ENCODE data around the gene VSX2. TPM values are rescaled to one million over a fixed set of nuclear protein-coding genes. Genes with fewer than 3 reads are reported as not detected.

The VSX2 gene
- total RNA-seq, 4 donors from 2014 or later, result not detected

- TF ChIP-seq, protein P1, sequence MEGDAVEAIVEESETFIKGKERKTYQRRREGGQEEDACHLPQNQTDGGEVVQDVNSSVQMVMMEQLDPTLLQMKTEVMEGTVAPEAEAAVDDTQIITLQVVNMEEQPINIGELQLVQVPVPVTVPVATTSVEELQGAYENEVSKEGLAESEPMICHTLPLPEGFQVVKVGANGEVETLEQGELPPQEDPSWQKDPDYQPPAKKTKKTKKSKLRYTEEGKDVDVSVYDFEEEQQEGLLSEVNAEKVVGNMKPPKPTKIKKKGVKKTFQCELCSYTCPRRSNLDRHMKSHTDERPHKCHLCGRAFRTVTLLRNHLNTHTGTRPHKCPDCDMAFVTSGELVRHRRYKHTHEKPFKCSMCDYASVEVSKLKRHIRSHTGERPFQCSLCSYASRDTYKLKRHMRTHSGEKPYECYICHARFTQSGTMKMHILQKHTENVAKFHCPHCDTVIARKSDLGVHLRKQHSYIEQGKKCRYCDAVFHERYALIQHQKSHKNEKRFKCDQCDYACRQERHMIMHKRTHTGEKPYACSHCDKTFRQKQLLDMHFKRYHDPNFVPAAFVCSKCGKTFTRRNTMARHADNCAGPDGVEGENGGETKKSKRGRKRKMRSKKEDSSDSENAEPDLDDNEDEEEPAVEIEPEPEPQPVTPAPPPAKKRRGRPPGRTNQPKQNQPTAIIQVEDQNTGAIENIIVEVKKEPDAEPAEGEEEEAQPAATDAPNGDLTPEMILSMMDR (IDR thresholded peaks at IDR 0.05), result peak; percentile 64 to 78 (median 71)
- TF ChIP-seq POLR2A (IDR thresholded peaks at IDR 0.05), result no peak
- Histone ChIP-seq H3K36me3 (no peaks in the 10 kb centered on the region), H3K9me3 (no peaks in the 10 kb centered on the region), H3K4me1 (no peaks in the 10 kb centered on the region), H3K27ac (no peak overlapping the region), H3K4me3 (no peak overlapping the region), H3K27me3 (no peaks in the 10 kb centered on the region)
- intact Hi-C loops (cut with DNase I; ENCODE audit: low total_unique reads), result no loop called here
- DNase-seq, result peak in 1 of 2 donors; percentile 61
Observed at GRCh38 chr14:74217672-74218448, 21.4 kb upstream of the VSX2 start.

GRCh38 chr14:74218462-74218861, 20.8 kb upstream of the VSX2 start:
- Histone ChIP-seq H3K36me3 (no peaks in the 10 kb centered on the region), H3K27me3 (no peaks in the 10 kb centered on the region), H3K9me3 (no peaks in the 10 kb centered on the region), H3K4me3 (no peak overlapping the region), H3K4me1 (no peaks in the 10 kb centered on the region), H3K27ac (no peak overlapping the region)
- TF ChIP-seq POLR2A (IDR thresholded peaks at IDR 0.05), result no peak
- TF ChIP-seq, protein P1 (IDR thresholded peaks at IDR 0.05), result no peak
- no peak for DNase-seq
- intact Hi-C loops (cut with DNase I; ENCODE audit: low total_unique reads), result no loop called here

DNA sequence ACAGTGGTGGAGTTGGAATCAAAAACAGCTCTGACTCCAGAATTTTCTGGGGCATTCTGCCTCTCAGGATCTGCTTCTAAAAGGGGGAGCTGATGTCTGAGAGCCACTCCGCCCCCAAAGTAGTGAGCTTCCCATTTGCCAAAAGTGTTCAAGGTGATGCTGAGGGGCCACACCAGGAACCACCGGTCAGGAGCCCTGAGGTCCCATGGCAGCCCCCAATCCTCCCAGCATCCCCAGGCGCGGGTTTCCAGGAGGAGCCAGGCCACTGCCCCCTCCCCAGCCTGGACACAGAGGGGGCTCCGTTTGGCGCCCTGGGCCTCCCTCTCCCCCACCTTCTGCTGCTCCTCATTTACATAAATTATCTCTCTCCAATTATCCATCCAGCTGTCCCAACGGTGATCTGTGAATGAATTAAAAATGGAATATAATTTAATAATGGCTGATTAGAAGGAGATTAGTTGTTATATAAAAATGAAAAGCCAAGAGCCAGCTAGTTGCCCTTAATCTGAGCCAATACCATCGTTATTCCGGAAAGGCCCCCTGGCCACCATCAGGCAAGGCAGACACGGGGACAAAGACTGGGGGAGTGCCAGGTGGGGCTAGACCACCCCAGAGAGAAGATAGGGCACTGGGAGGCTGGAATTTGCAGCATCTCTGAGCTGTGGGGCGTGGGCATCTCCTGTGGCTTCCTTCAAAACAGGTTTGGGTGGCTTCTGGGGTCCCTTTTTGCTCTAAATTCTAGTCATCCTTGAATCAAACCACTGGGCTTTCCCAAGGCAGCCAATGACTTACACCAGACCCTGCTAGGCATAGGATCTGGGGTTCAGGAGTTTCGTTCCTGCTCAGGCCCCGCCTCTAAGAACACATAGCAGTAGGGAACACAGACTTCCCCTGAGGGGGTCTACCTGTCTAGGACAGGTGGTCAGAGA, 19.7 kb upstream of the VSX2 start:
- Histone ChIP-seq H3K9me3 (no peaks in the 10 kb centered on the region), H3K27ac (no peak overlapping the region), H3K4me3 (no peak overlapping the region), H3K36me3 (no peaks in the 10 kb centered on the region), H3K27me3 (no peaks in the 10 kb centered on the region), H3K4me1 (no peaks in the 10 kb centered on the region)
- TF ChIP-seq, protein P1 (IDR thresholded peaks at IDR 0.05), result no peak
- no peak for TF ChIP-seq POLR2A (IDR thresholded peaks at IDR 0.05)
- DNase-seq, result no peak
- intact Hi-C loops (cut with DNase I; ENCODE audit: low total_unique reads), result no loop called here

GRCh38 chr14:74220991-74221390, 18.3 kb upstream of the VSX2 start:
- TF ChIP-seq, protein P1 (IDR thresholded peaks at IDR 0.05), result no peak
- no peak for TF ChIP-seq POLR2A (IDR thresholded peaks at IDR 0.05)
- Histone ChIP-seq H3K9me3 (no peaks in the 10 kb centered on the region), H3K4me3 (no peak overlapping the region), H3K27me3 (no peaks in the 10 kb centered on the region), H3K36me3 (no peaks in the 10 kb centered on the region), H3K27ac (no peak overlapping the region), H3K4me1 (no peaks in the 10 kb centered on the region)
- DNase-seq, result no peak
- intact Hi-C loops (cut with DNase I; ENCODE audit: low total_unique reads), result no loop called here

GRCh38 chr14:74221741-74222140, 17.5 kb upstream of the VSX2 start:
- H3K27ac ChIP-seq, result no peak overlapping the region
- DNase-seq, result no peak
- no peak for TF ChIP-seq POLR2A (IDR thresholded peaks at IDR 0.05)
- TF ChIP-seq, protein P1 (IDR thresholded peaks at IDR 0.05), result no peak
- intact Hi-C loops (cut with DNase I; ENCODE audit: low total_unique reads), result no loop called here
- H3K4me1 ChIP-seq, result no peaks in the 10 kb centered on the region
- H3K4me3 ChIP-seq, result no peak overlapping the region
- no peaks in the 10 kb centered on the region for H3K27me3 ChIP-seq
- H3K9me3 ChIP-seq, result no peaks in the 10 kb centered on the region
- no peaks in the 10 kb centered on the region for H3K36me3 ChIP-seq
